Panc1 (cell line): ENCODE results near the gene ADAMTSL3. TPM values are rescaled to one million over a fixed set of nuclear protein-coding genes. Genes with fewer than 3 reads are reported as not detected.

Source experiments
- ATAC-seq: fragments of 200-7000 bp; cut with Tn5 transposase; 2 replicates; pipeline ENCODE4 v1.9.1; 2020; ENCODE audit warnings: mild to moderate bottlenecking, moderate library complexity
- BruUV-seq: library from RNA; stranded (reverse); fragments of 400-500 nt; replicated peaks from 2 replicates; lab custom pipeline; 2021; lab: Mats Ljungman, UMichigan
- CTCF ChIA-PET: fragments of 300-600 bp; sonication (Branson Sonifier 250); formaldehyde crosslinking; loops from one replicate; lab custom pipeline; 2022; ENCODE audit warnings: antibody characterized with exemption; lab: Charles Lee
- POLR2A ChIA-PET: fragments of 300-600 bp; sonication (Branson Sonifier 250); formaldehyde crosslinking; loops from one replicate; lab custom pipeline; 2022; ENCODE audit warnings: antibody characterized with exemption; lab: Charles Lee
- DNase-seq: peaks from one replicate; pipeline ENCODE4 v3.0.0-alpha.2; 2010; ENCODE audit warnings: low read depth, low spot score
- H3K27ac ChIP-seq: 2 replicates; pipeline ENCODE4 v1.5.1; 2011; ENCODE audit warnings: mild to moderate bottlenecking, low read length, inconsistent platforms
- H3K27me3 ChIP-seq: fragments of 200-500 bp; sonication (Bioruptor generic); 2 replicates; pipeline ENCODE4 v1.6.0; 2014; ENCODE audit warnings: low read length, inconsistent platforms; ENCODE audit not compliant: control insufficient read depth, insufficient read depth
- H3K36me3 ChIP-seq: fragments of 200-500 bp; sonication (Bioruptor generic); 2 replicates; pipeline ENCODE4 v1.5.1; 2014; ENCODE audit warnings: inconsistent platforms, mild to moderate bottlenecking, low read length, moderate library complexity; ENCODE audit not compliant: control insufficient read depth, insufficient read depth
- H3K4me1 ChIP-seq: 2 replicates; pipeline ENCODE4 v1.5.1; 2011; ENCODE audit warnings: inconsistent platforms, mild to moderate bottlenecking, low read length, moderate library complexity; ENCODE audit not compliant: control insufficient read depth, insufficient read depth
- H3K4me3 ChIP-seq, 2 experiments: 2 replicates each; pipeline ENCODE4 v1.5.1; 2011 to 2012; ENCODE audit warnings: low read depth in 2 of 2, low read length in 2 of 2, mild to moderate bottlenecking in 2 of 2, inconsistent platforms in 1 of 2, moderate library complexity in 1 of 2
- H3K9me3 ChIP-seq: fragments of 200-500 bp; sonication (Bioruptor generic); 2 replicates; pipeline ENCODE4 v1.5.1; 2014; ENCODE audit warnings: low read depth, mild to moderate bottlenecking, inconsistent platforms, low read length, moderate library complexity; ENCODE audit not compliant: control insufficient read depth, insufficient read depth
- CTCF ChIP-seq: fragments of 450-650 bp; IDR thresholded peaks from 2 replicates; pipeline ENCODE4 v1.5.1; 2017; ENCODE audit warnings: mild to moderate bottlenecking
- POLR2AphosphoS5 ChIP-seq: IDR thresholded peaks from 2 replicates; pipeline ENCODE4 v1.6.1; 2012; ENCODE audit warnings: mild to moderate bottlenecking, low read depth, low read length, moderate library complexity
- REST ChIP-seq, 2 experiments: IDR thresholded peaks; 2 replicates each; pipeline ENCODE4 v1.6.1; 2011 to 2012; ENCODE audit warnings: low read depth in 2 of 2, control low read depth in 1 of 2, low read length in 1 of 2, mild to moderate bottlenecking in 1 of 2, moderate library complexity in 1 of 2; ENCODE audit not compliant: insufficient read depth in 1 of 2
- SIN3A ChIP-seq: IDR thresholded peaks from 2 replicates; pipeline ENCODE4 v1.6.1; 2012; ENCODE audit warnings: low read depth, mild to moderate bottlenecking, low read length, moderate library complexity, borderline replicate concordance; ENCODE audit not compliant: insufficient read depth
- TCF7L2 ChIP-seq: IDR thresholded peaks from 2 replicates; pipeline ENCODE4 v1.6.1; 2011; ENCODE audit warnings: mild to moderate bottlenecking, low read depth, low read length, inconsistent platforms
- in situ Hi-C: cut with HindIII; loops from 2 replicates; pipeline ENCODE4 v1.10.0; 2016; ENCODE audit warnings: low sequenced_read_pairs, low pct_unique_long_range_greater_than_20kb
- intact Hi-C: fragments of 100-400 bp; cut with micrococcal nuclease; formaldehyde crosslinking; loops from one replicate; pipeline ENCODE4 v1.10.0; 2022; ENCODE audit not compliant: unreplicated experiment
- total RNA-seq: library from RNA; stranded (reverse); gene quantifications from one replicate; pipeline ENCODE4 v1.2.1, GENCODE V29; 2021; ENCODE audit not compliant: unreplicated experiment

The ADAMTSL3 gene
- total RNA-seq, 1 experiment from 2014 or later, result not detected

- in situ Hi-C loops, result no loop called here
- Histone ChIP-seq H3K27me3 (no peaks in the 10 kb centered on the region), H3K27ac (no peak overlapping the region), H3K9me3 (no peaks in the 10 kb centered on the region), H3K36me3 (no peaks in the 10 kb centered on the region), H3K4me1 (no peaks in the 10 kb centered on the region), H3K4me3 (no peak overlapping the region)
- TF ChIP-seq REST (IDR thresholded peaks at IDR 0.05; ENCODE audit: insufficient read depth in 1 of 2, low read depth in 2 of 2, low read length in 1 of 2) (no peak), TCF7L2 (no peak), CTCF (no peak), POLR2AphosphoS5 (no peak), SIN3A (no peak)
- no peak for DNase-seq
- intact Hi-C loops, result no loop called here
- POLR2A ChIA-PET, result no interaction called here
- no TSS peak for BruUV-seq
- CTCF ChIA-PET, result no interaction called here
- no peak for ATAC-seq
These were observed 205.0 kb downstream of the ADAMTSL3 start for GRCh38 chr15:83858820-83859505.

GRCh38 chr15:83866692-83867091, 212.8 kb downstream of the ADAMTSL3 start:
- in situ Hi-C loops, result no loop called here
- CTCF ChIA-PET, result no interaction called here
- Histone ChIP-seq H3K27me3 (no peaks in the 10 kb centered on the region), H3K4me1 (no peaks in the 10 kb centered on the region), H3K9me3 (no peaks in the 10 kb centered on the region), H3K36me3 (no peaks in the 10 kb centered on the region), H3K4me3 (no peak overlapping the region), H3K27ac (no peak overlapping the region)
- intact Hi-C loops, result no loop called here
- DNase-seq, result no peak
- ATAC-seq, result no peak
- POLR2A ChIA-PET, result no interaction called here
- TF ChIP-seq REST (IDR thresholded peaks at IDR 0.05; ENCODE audit: insufficient read depth in 1 of 2, low read depth in 2 of 2, low read length in 1 of 2) (no peak), TCF7L2 (no peak), SIN3A (no peak), POLR2AphosphoS5 (no peak), CTCF (no peak)
- no TSS peak for BruUV-seq
